IMR-90 (cell line): ENCODE data around the gene SCFD2. TPM values are rescaled to one million over a fixed set of nuclear protein-coding genes. Genes with fewer than 3 reads are reported as not detected.

Source experiments
- ATAC-seq: fragments of 200-7000 bp; cut with Tn5 transposase; 2 replicates; pipeline ENCODE4 v1.9.1; 2020; ENCODE audit warnings: low read depth, mild to moderate bottlenecking, moderate library complexity
- BruUV-seq: library from RNA; stranded (reverse); fragments of 400-500 nt; replicated peaks from 2 replicates; lab custom pipeline; 2021; lab: Mats Ljungman, UMichigan
- CTCF ChIA-PET: fragments of 300-600 bp; formaldehyde crosslinking; extraction: SDS; loops from one replicate; lab custom pipeline; 2021; ENCODE audit warnings: antibody characterized with exemption; lab: Yijun Ruan, JAX
- POLR2A ChIA-PET: fragments of 300-600 bp; sonication (Branson Sonifier 250); formaldehyde crosslinking; loops from one replicate; lab custom pipeline; 2022; ENCODE audit warnings: antibody characterized with exemption; ENCODE audit not compliant: unreplicated experiment; lab: Charles Lee
- DNase-seq: peaks from one replicate; pipeline ENCODE4 v3.0.0; 2013
- H2AFZ ChIP-seq: replicated peaks from 2 replicates; pipeline ENCODE3; 2013; ENCODE audit warnings: low read length, mild to moderate bottlenecking; ENCODE audit not compliant: poor library complexity
- H2AK5ac ChIP-seq: 2 replicates; pipeline ENCODE4 v1.6.1; 2013; ENCODE audit warnings: low read depth, low read length, inconsistent platforms
- H2AK9ac ChIP-seq: replicated peaks from 2 replicates; pipeline ENCODE3; 2013; ENCODE audit warnings: mild to moderate bottlenecking, low read depth, low read length, moderate library complexity; ENCODE audit not compliant: poor library complexity
- H2BK120ac ChIP-seq: 2 replicates; pipeline ENCODE4 v1.6.1; 2013; ENCODE audit warnings: low read depth, low read length, inconsistent platforms
- H2BK15ac ChIP-seq: 3 replicates; pipeline ENCODE4 v1.6.1; 2013; ENCODE audit warnings: low read depth, low read length, inconsistent platforms
- H2BK20ac ChIP-seq: 2 replicates; pipeline ENCODE4 v1.6.1; 2013; ENCODE audit warnings: low read depth, mild to moderate bottlenecking, inconsistent platforms, low read length, moderate library complexity
- H2BK5ac ChIP-seq: 2 replicates; pipeline ENCODE4 v1.6.1; 2013; ENCODE audit warnings: mild to moderate bottlenecking, low read depth, low read length, inconsistent platforms; ENCODE audit not compliant: poor library complexity, severe bottlenecking
- H3K14ac ChIP-seq: replicated peaks from 2 replicates; pipeline ENCODE4 v1.6.1; 2013; ENCODE audit warnings: low read depth, low read length, inconsistent platforms
- H3K18ac ChIP-seq: 2 replicates; pipeline ENCODE4 v1.6.1; 2013; ENCODE audit warnings: low read depth, low read length, control low read depth
- H3K23ac ChIP-seq: 2 replicates; pipeline ENCODE4 v1.6.1; 2013; ENCODE audit warnings: low read depth, low read length, inconsistent platforms
- H3K27ac ChIP-seq: 2 replicates; pipeline ENCODE4 v1.5.1; 2013; ENCODE audit warnings: mild to moderate bottlenecking, control low read depth, low read length; ENCODE audit not compliant: insufficient read depth
- H3K27me3 ChIP-seq: 2 replicates; pipeline ENCODE4 v1.6.1; 2013; ENCODE audit warnings: low read length; ENCODE audit not compliant: control insufficient read depth, insufficient read depth
- H3K36me3 ChIP-seq: 2 replicates; pipeline ENCODE4 v1.6.1; 2013; ENCODE audit warnings: low read length, mixed read lengths; ENCODE audit not compliant: control insufficient read depth, insufficient read depth
- H3K4ac ChIP-seq: 2 replicates; pipeline ENCODE4 v1.6.1; 2013; ENCODE audit warnings: low read depth, low read length, inconsistent platforms
- H3K4me1 ChIP-seq: 2 replicates; pipeline ENCODE4 v1.6.1; 2013; ENCODE audit warnings: low read length, mixed read lengths; ENCODE audit not compliant: control insufficient read depth, insufficient read depth
- H3K4me2 ChIP-seq: 2 replicates; pipeline ENCODE4 v1.6.1; 2013; ENCODE audit warnings: low read depth, mild to moderate bottlenecking, control low read depth, low read length, moderate library complexity
- H3K4me3 ChIP-seq: 2 replicates; pipeline ENCODE4 v1.5.1; 2013; ENCODE audit warnings: low read depth, mild to moderate bottlenecking, control low read depth, low read length, moderate library complexity; ENCODE audit not compliant: insufficient read depth
- H3K56ac ChIP-seq: 2 replicates; pipeline ENCODE4 v1.6.1; 2013; ENCODE audit warnings: low read length, inconsistent platforms; ENCODE audit not compliant: insufficient read depth; ENCODE audit errors: extremely low read depth
- H3K79me1 ChIP-seq, 2 experiments: 2 replicates each; pipeline ENCODE4 v1.6.1; 2013; ENCODE audit warnings: low read length in 2 of 2, inconsistent platforms in 1 of 2, low read depth in 1 of 2
- H3K9ac ChIP-seq: 2 replicates; pipeline ENCODE4 v1.6.1; 2013; ENCODE audit warnings: low read depth, low read length, control low read depth
- H3K9me1 ChIP-seq: 2 replicates; pipeline ENCODE4 v1.6.1; 2013; ENCODE audit warnings: low read length, inconsistent platforms; ENCODE audit not compliant: insufficient read depth
- H3K9me3 ChIP-seq: 2 replicates; pipeline ENCODE4 v1.6.1; 2013; ENCODE audit warnings: low read length; ENCODE audit not compliant: control insufficient read depth, insufficient read depth
- H4K20me1 ChIP-seq: 2 replicates; pipeline ENCODE4 v1.6.1; 2013; ENCODE audit warnings: low read length, inconsistent platforms; ENCODE audit not compliant: insufficient read depth
- H4K5ac ChIP-seq: 2 replicates; pipeline ENCODE4 v1.6.1; 2013; ENCODE audit warnings: mild to moderate bottlenecking, low read depth, low read length, control low read depth
- H4K8ac ChIP-seq, 2 experiments: 2 replicates each; pipeline ENCODE4 v1.6.1; 2013; ENCODE audit warnings: low read depth in 2 of 2, low read length in 2 of 2, control low read depth in 1 of 2, inconsistent platforms in 1 of 2
- H4K91ac ChIP-seq: 2 replicates; pipeline ENCODE4 v1.6.1; 2013; ENCODE audit warnings: low read depth, low read length, inconsistent platforms; ENCODE audit not compliant: insufficient read depth
- CHD1 ChIP-seq: IDR thresholded peaks from 2 replicates; pipeline ENCODE4 v1.6.1; 2012; ENCODE audit warnings: low read depth, low read length, improper control_type of control experiment
- FOS ChIP-seq: fragments of 150-350 bp; IDR thresholded peaks from 2 replicates; pipeline ENCODE4 v1.6.1; 2016; ENCODE audit warnings: low read depth, low read length
- MAZ ChIP-seq: IDR thresholded peaks from 2 replicates; pipeline ENCODE4 v1.6.1; 2012; ENCODE audit warnings: low read depth, mild to moderate bottlenecking, low read length, improper control_type of control experiment, moderate library complexity, borderline replicate concordance
- POLR2A ChIP-seq: IDR thresholded peaks from 2 replicates; pipeline ENCODE4 v1.6.1; 2012; ENCODE audit warnings: mild to moderate bottlenecking, low read depth, low read length
- RCOR1 ChIP-seq: IDR thresholded peaks from 2 replicates; pipeline ENCODE4 v1.6.1; 2012; ENCODE audit warnings: mild to moderate bottlenecking, low read length, improper control_type of control experiment; ENCODE audit not compliant: insufficient replicate concordance
- RFX5 ChIP-seq: IDR thresholded peaks from 2 replicates; pipeline ENCODE4 v1.8.0; 2012; ENCODE audit warnings: low read depth, mild to moderate bottlenecking, low read length, moderate library complexity
- WGBS, 2 experiments: methylation state at CpG; one replicate each; pipeline versions ENCODE4 v1.1.5 to v1.1.7; 2013; ENCODE audit warnings: missing lambda C conversion rate in 2 of 2; ENCODE audit not compliant: insufficient read length in 1 of 2; ENCODE audit errors: extremely low coverage in 2 of 2; 5-methylcytosine and 5-hydroxymethylcytosine counted together
- dilution Hi-C: fragments of 300-500 bp; cut with HindIII; formaldehyde crosslinking; loops from one replicate; pipeline ENCODE4 v1.14.3; 2018; ENCODE audit warnings: low sequenced_read_pairs; ENCODE audit not compliant: unreplicated experiment
- in situ Hi-C: fragments of 300-500 bp; cut with MboI; formaldehyde crosslinking; loops from 3 replicates; pipeline ENCODE4 v1.14.3; 2019; ENCODE audit warnings: low sequenced_read_pairs, inconsistent platforms, mixed read lengths
- intact Hi-C: fragments of 100-400 bp; cut with micrococcal nuclease; formaldehyde crosslinking; loops from 2 replicates; pipeline ENCODE4 v1.10.0; 2022
- polyA plus RNA-seq, 3 experiments: library from polyadenylated mRNA; depleted of rRNA; stranded (reverse); fragments of >200 nt; gene quantifications; 2 replicates each; pipeline ENCODE4 v1.2.3, GENCODE V29; 2012; ENCODE audit warnings: low replicate concordance in 1 of 3
- total RNA-seq: library from RNA; depleted of rRNA; stranded (reverse); fragments of >200 nt; gene quantifications from 2 replicates; pipeline ENCODE4 v1.2.3, GENCODE V29; 2012
- TF ChIP-seq, protein P1 (sequence below): fragments of 150-350 bp; IDR thresholded peaks from 2 replicates; pipeline ENCODE4 v1.6.1; 2017; ENCODE audit warnings: mild to moderate bottlenecking, antibody characterized with exemption, low read length, low read depth
- TF ChIP-seq, protein P2 (sequence below): conservative IDR thresholded peaks from 2 replicates; pipeline ENCODE4 v1.5.1; 2012; ENCODE audit warnings: mild to moderate bottlenecking, low read depth, low read length, improper control_type of control experiment

Gene SCFD2
- total and polyA plus RNA-seq, 2 of the 4 experiments (the other 2 are of a cell fraction) = 18.9 to 62.4 TPM

DNA sequence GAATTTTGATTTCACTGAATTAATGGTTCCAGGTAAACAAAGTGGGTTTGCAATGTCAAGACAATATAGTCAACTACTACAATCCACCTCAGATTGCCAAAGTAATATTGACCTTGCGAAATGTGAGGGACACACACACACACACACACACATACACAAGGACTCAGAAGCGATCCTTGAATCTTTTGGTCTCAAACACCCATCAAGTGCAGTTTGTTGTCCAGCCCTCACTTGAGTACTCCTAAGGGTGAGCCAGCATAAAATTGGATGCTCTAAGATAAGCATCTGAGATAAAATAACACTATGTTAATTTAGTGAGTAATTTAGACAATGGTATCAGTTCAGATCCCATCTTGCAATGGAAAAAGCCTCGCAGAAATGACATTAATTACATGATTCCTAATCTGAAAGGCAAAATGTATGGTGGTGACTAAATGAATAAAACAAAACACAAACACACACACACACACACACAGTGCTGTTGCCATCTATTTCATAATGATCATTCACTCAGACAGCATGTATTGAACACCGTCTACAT lies 401.2 kb downstream of the SCFD2 start:
- Histone ChIP-seq H2AFZ (no peak overlapping the region), H4K91ac (peak overlapping the region; percentile 19; the same call in 1 of the 2 replicates), H3K56ac (no peak overlapping the region), H3K9me3 (no peaks in the 10 kb centered on the region), H2BK20ac (no peak overlapping the region), H4K20me1 (no peaks in the 10 kb centered on the region), H3K23ac (no peak overlapping the region), H2BK5ac (no peak overlapping the region), H3K14ac (no peak overlapping the region), H3K9me1 (peaks cover 2% of the 10 kb centered on the region), H3K18ac (no peak overlapping the region), H3K79me1 (no peaks in the 10 kb centered on the region; a peak in 1 of 4 replicates), H3K27ac (no peak overlapping the region), H4K8ac (no peak overlapping the region), H2BK15ac (no peak overlapping the region), H3K27me3 (no peaks in the 10 kb centered on the region), H3K4me1 (peaks cover 4% of the 10 kb centered on the region), H3K4ac (no peak overlapping the region), H2AK5ac (no peak overlapping the region), H3K9ac (no peak overlapping the region), H3K4me2 (no peak overlapping the region), H4K5ac (no peak overlapping the region), H2AK9ac (no peak overlapping the region), H2BK120ac (no peak overlapping the region), H3K36me3 (no peaks in the 10 kb centered on the region), H3K4me3 (no peak overlapping the region)
- ChIA-PET POLR2A (no interaction called here), CTCF (no interaction called here)
- intact Hi-C loops (no loop called here), dilution Hi-C loops (no loop called here), in situ Hi-C loops (no loop called here)
- 83% methylated on average over 1 of the region's 4 CpGs; no CpG with 5 or more reads in 1 of the 2 experiments for WGBS, 2 experiments
- no peak for DNase-seq
- BruUV-seq = no TSS peak
- no peak for ATAC-seq
- TF ChIP-seq FOS (no peak), MAZ (no peak), POLR2A (no peak), CHD1 (no peak), RCOR1 (no peak), RFX5 (no peak)
- TF ChIP-seq, protein P1, sequence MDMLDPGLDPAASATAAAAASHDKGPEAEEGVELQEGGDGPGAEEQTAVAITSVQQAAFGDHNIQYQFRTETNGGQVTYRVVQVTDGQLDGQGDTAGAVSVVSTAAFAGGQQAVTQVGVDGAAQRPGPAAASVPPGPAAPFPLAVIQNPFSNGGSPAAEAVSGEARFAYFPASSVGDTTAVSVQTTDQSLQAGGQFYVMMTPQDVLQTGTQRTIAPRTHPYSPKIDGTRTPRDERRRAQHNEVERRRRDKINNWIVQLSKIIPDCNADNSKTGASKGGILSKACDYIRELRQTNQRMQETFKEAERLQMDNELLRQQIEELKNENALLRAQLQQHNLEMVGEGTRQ = no peak
- TF ChIP-seq, protein P2, sequence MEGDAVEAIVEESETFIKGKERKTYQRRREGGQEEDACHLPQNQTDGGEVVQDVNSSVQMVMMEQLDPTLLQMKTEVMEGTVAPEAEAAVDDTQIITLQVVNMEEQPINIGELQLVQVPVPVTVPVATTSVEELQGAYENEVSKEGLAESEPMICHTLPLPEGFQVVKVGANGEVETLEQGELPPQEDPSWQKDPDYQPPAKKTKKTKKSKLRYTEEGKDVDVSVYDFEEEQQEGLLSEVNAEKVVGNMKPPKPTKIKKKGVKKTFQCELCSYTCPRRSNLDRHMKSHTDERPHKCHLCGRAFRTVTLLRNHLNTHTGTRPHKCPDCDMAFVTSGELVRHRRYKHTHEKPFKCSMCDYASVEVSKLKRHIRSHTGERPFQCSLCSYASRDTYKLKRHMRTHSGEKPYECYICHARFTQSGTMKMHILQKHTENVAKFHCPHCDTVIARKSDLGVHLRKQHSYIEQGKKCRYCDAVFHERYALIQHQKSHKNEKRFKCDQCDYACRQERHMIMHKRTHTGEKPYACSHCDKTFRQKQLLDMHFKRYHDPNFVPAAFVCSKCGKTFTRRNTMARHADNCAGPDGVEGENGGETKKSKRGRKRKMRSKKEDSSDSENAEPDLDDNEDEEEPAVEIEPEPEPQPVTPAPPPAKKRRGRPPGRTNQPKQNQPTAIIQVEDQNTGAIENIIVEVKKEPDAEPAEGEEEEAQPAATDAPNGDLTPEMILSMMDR = no peak
